Motor neuron (in vitro differentiated cells): ENCODE results near the gene RPRM. TPM values are rescaled to one million over a fixed set of nuclear protein-coding genes. Genes with fewer than 3 reads are reported as not detected.

Experiments
- ATAC-seq, 8 experiments: fragments of 200-7000 bp; cut with Tn5 transposase; replicated peaks in 6 of 8; 2 replicates each; pipeline ENCODE4 v1.8.0; 2021; ENCODE audit warnings: mild to moderate bottlenecking in 8 of 8, moderate library complexity in 8 of 8
- H3K27ac ChIP-seq, 2 donors: fragments of 250-450 bp; sonication (Bioruptor Pico); 2 replicates each; pipeline ENCODE4 v1.9.0; 2021; ENCODE audit warnings: antibody characterized with exemption in 2 of 2, mild to moderate bottlenecking in 2 of 2, moderate library complexity in 1 of 2
- H3K4me1 ChIP-seq, 2 donors: fragments of 250-450 bp; sonication (Bioruptor Pico); replicated peaks in 1 of 2; 2 replicates each; pipeline ENCODE4 v1.6.1; 2021; ENCODE audit warnings: antibody characterized with exemption in 2 of 2, mild to moderate bottlenecking in 2 of 2, moderate library complexity in 1 of 2
- H3K4me3 ChIP-seq, 5 donors: fragments of 250-450 bp; sonication (Bioruptor Pico); 2 replicates each; pipeline ENCODE4 v1.9.0; 2021; ENCODE audit warnings: antibody characterized with exemption in 5 of 5, mild to moderate bottlenecking in 5 of 5, moderate library complexity in 4 of 5
- WGBS, 10 experiments: fragments of 450-650 bp; shearing (Covaris generic); methylation state at CpG; one replicate each; pipeline ENCODE4 v1.0.0; 2022; 5-methylcytosine and 5-hydroxymethylcytosine counted together
- in situ Hi-C, 9 experiments: fragments of 400-800 bp; cut with MboI; loops; one replicate each; pipeline ENCODE4 v1.15.0; 2021; ENCODE audit warnings: low sequenced_read_pairs in 9 of 9, low pct_unique_long_range_greater_than_20kb in 2 of 9; ENCODE audit not compliant: unreplicated experiment in 9 of 9
- total RNA-seq, 8 experiments: library from RNA; unstranded; fragments of 300-600 nt; gene quantifications; 2 replicates each; pipeline versions ENCODE4 v1.2.3 to v1.2.4, GENCODE V29; 2022

The RPRM gene
- total RNA-seq, 8 experiments from 2014 or later = 7.8 to 484 (median 81.3) TPM

GRCh38 chr2:153479573-153479972 lies 1.0 kb upstream of the RPRM start:
- peak overlapping the region; percentile 50 to 62 (median 56) for H3K4me3 ChIP-seq
- peak overlapping the region; percentile 10 to 64 for H3K27ac ChIP-seq
- WGBS, 10 experiments = 0 to 10% (median 0%) methylated on average over 1 to 5 of the region's 5 CpGs; no CpG with 5 or more reads in 1 of the 10 experiments
- in situ Hi-C loops = loop anchor here in 4 of 9 experiments (10.0 to 25.0 kb wide), 4 partner anchors 315 to 767 kb away; partner anchors contain the start of genes ARL6IP6 (in 1 of the 4) and PRPF40A (in 1 of the 4)
- H3K4me1 ChIP-seq = peaks cover 4 to 18% of the 10 kb centered on the region in 2 donors
- ATAC-seq = peak in 2 of 8 experiments; percentile 5 to 8

GRCh38 chr2:153477636-153478288 lies 800 bp downstream of the RPRM start:
- 0 to 9% (median 2%) methylated on average over 1 to 16 of the region's 38 CpGs; no CpG with 5 or more reads in 5 of the 10 experiments for WGBS, 10 experiments
- Histone ChIP-seq H3K4me3 (peak overlapping the region; percentile 50 to 62 (median 56)), H3K27ac (peak overlapping the region; percentile 75 to 89), H3K4me1 (peaks cover 13 to 34% of the 10 kb centered on the region in 2 donors)
- ATAC-seq = peak in 5 of 8 experiments; percentile 3 to 30 (median 24)
- in situ Hi-C loops = loop anchor here in 4 of 9 experiments (10.0 to 25.0 kb wide), 4 partner anchors 313 to 765 kb away; partner anchors contain the start of genes ARL6IP6 (in 1 of the 4) and PRPF40A (in 1 of the 4)

- Histone ChIP-seq H3K27ac (peak overlapping the region; percentile 75 to 89), H3K4me1 (peaks cover 13 to 42% of the 10 kb centered on the region in 2 donors), H3K4me3 (peak overlapping the region; percentile 50 to 62 (median 56))
- in situ Hi-C loops = loop anchor here in 4 of 9 experiments (10.0 to 25.0 kb wide), 4 partner anchors 312 to 765 kb away; partner anchors contain the start of genes ARL6IP6 (in 1 of the 4) and PRPF40A (in 1 of the 4)
- 0 to 4% (median 0%) methylated on average over 1 to 10 of the region's 38 CpGs; no CpG with 5 or more reads in 2 of the 10 experiments for WGBS, 10 experiments
- peak; percentile 5 to 34 (median 26) for ATAC-seq
Observed at GRCh38 chr2:153476816-153477635, 1.5 kb downstream of the RPRM start.

DNA sequence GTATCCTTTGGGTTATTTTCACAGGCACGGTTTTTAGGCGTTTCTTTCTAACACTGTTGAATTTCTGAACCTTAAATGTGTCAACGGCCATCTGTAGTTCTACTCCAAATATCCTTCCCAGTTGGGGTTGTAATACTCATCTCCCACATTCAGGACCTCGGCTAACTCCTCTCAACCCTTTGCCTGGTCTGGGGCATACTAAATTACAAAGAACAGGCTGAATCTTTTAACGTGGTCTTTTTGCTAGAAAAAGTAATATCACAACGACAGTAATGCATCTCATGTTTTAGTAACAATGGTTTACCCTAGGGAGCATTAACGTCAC lies 2.1 kb downstream of the RPRM start:
- H3K4me1 ChIP-seq = peaks cover 16 to 43% of the 10 kb centered on the region in 2 donors
- H3K27ac ChIP-seq = peak overlapping the region; percentile 75 to 89
- H3K4me3 ChIP-seq = peak overlapping the region; percentile 50 to 62 (median 56)
- ATAC-seq = no peak
- 0 to 31% (median 7%) methylated on average over 2 to 7 of the region's 7 CpGs; no CpG with 5 or more reads in 1 of the 10 experiments for WGBS, 10 experiments
- in situ Hi-C loops = loop anchor here in 4 of 9 experiments (10.0 to 25.0 kb wide), 4 partner anchors 312 to 764 kb away; partner anchors contain the start of genes ARL6IP6 (in 1 of the 4) and PRPF40A (in 1 of the 4)

GRCh38 chr2:153474876-153475435 lies 3.6 kb downstream of the RPRM start:
- peak overlapping the region; percentile 50 to 62 (median 56) for H3K4me3 ChIP-seq
- peak in 1 of 8 experiments; percentile 7 for ATAC-seq
- in situ Hi-C loops = loop anchor here in 4 of 9 experiments (10.0 to 25.0 kb wide), 4 partner anchors 310 to 763 kb away; partner anchors contain the start of genes ARL6IP6 (in 1 of the 4) and PRPF40A (in 1 of the 4)
- peak overlapping the region in 1 of 2 donors; percentile 89 for H3K27ac ChIP-seq
- H3K4me1 ChIP-seq = peaks cover 20 to 45% of the 10 kb centered on the region in 2 donors
- WGBS, 10 experiments = 0 to 44% (median 0%) methylated on average over 1 to 2 of the region's 2 CpGs

DNA sequence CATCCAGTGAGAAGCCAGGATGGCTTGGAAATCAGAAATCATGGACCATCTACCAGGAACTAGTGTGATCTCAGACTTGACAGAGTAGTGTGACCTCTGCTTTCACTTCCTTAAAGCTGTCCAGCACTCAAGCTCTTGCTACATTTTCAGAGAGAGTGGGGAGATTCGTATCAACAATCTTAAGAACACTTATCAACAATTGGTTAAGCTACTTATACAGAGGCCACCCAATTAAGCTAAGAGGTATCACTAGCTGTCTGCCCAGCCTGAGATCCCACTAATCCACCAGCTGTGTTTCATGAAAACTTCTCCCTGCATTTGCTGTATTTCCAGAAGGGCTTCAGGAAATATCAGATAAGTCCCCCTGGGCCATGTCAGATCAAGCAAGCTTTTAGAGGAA lies 4.2 kb downstream of the RPRM start:
- in situ Hi-C loops = loop anchor here in 2 of 9 experiments (10.0 to 25.0 kb wide), 2 partner anchors 310 to 312 kb away; no protein-coding TSS in a partner anchor
- Histone ChIP-seq H3K4me3 (peak overlapping the region in 4 of 5 donors; percentile 50 to 62 (median 54)), H3K4me1 (peaks cover 21 to 47% of the 10 kb centered on the region in 2 donors), H3K27ac (peak overlapping the region; percentile 23 to 89)
- 44 to 50% methylated on average over 1 of the region's 1 CpG; no CpG with 5 or more reads in 8 of the 10 experiments for WGBS, 10 experiments
- ATAC-seq = no peak

- H3K4me1 ChIP-seq = peaks cover 24 to 47% of the 10 kb centered on the region in 2 donors
- ATAC-seq = peak in 3 of 8 experiments; percentile 44 to 79 (median 52)
- in situ Hi-C loops = loop anchor here in 2 of 9 experiments (10.0 to 25.0 kb wide), 2 partner anchors 306 to 309 kb away; no protein-coding TSS in a partner anchor
- 0 to 94% (median 72%) methylated on average over 1 to 4 of the region's 4 CpGs; no CpG with 5 or more reads in 1 of the 10 experiments for WGBS, 10 experiments
- H3K4me3 ChIP-seq = no peak overlapping the region
- no peak overlapping the region for H3K27ac ChIP-seq
Observed at GRCh38 chr2:153470867-153471266, 7.7 kb downstream of the RPRM start.

- ATAC-seq = peak in 1 of 8 experiments; percentile 23
- no peak overlapping the region for H3K4me3 ChIP-seq
- 35 to 100% (median 75%) methylated on average over 1 to 3 of the region's 3 CpGs; no CpG with 5 or more reads in 2 of the 10 experiments for WGBS, 10 experiments
- in situ Hi-C loops = loop anchor here in 1 of 9 experiments (25.0 kb wide), 1 partner anchor 302 kb away; no protein-coding TSS in a partner anchor
- H3K4me1 ChIP-seq = peaks cover 13 to 14% of the 10 kb centered on the region in 2 donors
- H3K27ac ChIP-seq = no peak overlapping the region
Observed at GRCh38 chr2:153464395-153464794, 14.2 kb downstream of the RPRM start.

- in situ Hi-C loops = loop anchor here in 1 of 9 experiments (25.0 kb wide), 1 partner anchor 300 kb away; no protein-coding TSS in a partner anchor
- WGBS, 10 experiments = 67 to 100% (median 71%) methylated on average over 1 to 2 of the region's 2 CpGs; no CpG with 5 or more reads in 3 of the 10 experiments
- H3K4me1 ChIP-seq = peaks cover 9 to 14% of the 10 kb centered on the region in 2 donors
- H3K27ac ChIP-seq = no peak overlapping the region
- ATAC-seq = peak in 4 of 8 experiments; percentile 27 to 82 (median 78)
- no peak overlapping the region for H3K4me3 ChIP-seq
Observed at GRCh38 chr2:153462338-153462859, 16.2 kb downstream of the RPRM start.

DNA sequence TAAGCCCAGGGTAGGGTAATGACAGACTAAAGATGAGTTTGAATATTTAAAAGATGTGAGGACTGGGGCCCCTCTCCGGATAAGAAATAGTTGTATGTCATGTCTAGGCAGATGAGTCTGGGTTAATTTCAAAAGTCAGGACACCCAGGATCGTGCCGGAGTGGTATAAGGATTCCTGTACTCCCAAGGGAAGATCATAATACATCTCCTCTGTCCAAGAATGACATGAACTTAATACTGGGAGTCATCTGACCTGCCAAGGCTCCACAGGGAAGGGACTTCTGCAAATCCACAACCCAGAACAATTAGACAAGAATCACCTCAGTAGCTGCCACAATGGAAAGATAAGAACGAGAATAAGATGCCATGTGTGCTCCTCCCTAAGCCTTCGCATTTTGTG lies 17.1 kb downstream of the RPRM start:
- H3K4me3 ChIP-seq = no peak overlapping the region
- in situ Hi-C loops = loop anchor here in 1 of 9 experiments (25.0 kb wide), 1 partner anchor 299 kb away; no protein-coding TSS in a partner anchor
- H3K4me1 ChIP-seq = peaks cover 9 to 14% of the 10 kb centered on the region in 2 donors
- peak in 3 of 8 experiments; percentile 30 to 79 (median 76) for ATAC-seq
- 32 to 100% (median 73%) methylated on average over 2 to 4 of the region's 5 CpGs; no CpG with 5 or more reads in 2 of the 10 experiments for WGBS, 10 experiments
- no peak overlapping the region for H3K27ac ChIP-seq

DNA sequence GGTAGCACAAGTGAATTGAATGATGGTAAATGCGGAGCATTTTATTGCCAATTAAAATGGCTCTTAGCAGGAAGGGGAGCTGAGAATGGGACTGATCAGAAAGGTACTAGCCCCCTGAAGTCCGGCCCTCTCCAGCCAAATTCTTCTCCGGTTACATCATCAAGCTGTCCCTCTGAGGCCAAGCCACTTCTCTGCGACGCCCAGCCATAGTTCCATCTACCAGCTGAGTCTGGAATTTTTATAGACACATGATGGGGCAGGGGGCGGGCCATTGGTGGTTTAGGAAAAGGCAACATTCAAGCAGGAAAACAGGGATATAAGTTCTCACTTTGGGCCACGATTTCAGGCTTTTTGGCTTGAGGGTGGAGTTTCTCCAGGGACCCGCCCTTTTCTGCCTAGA lies 22.7 kb downstream of the RPRM start:
- Histone ChIP-seq H3K4me3 (no peak overlapping the region), H3K27ac (no peak overlapping the region), H3K4me1 (no peaks in the 10 kb centered on the region)
- WGBS, 10 experiments = 28 to 100% (median 89%) methylated on average over 1 to 7 of the region's 8 CpGs; no CpG with 5 or more reads in 2 of the 10 experiments
- in situ Hi-C loops = loop anchor here in 1 of 9 experiments (25.0 kb wide), 1 partner anchor 294 kb away; no protein-coding TSS in a partner anchor
- ATAC-seq = peak in 3 of 8 experiments; percentile 24 to 53 (median 48)
